IPS-NIHi7 (cell line): ENCODE data around the gene CYP2D6.
A peak's percentile ranks its signal among the peaks of the same experiment; 100 is the strongest.

ENCODE experiments used
- DNase-seq: peaks from one replicate; pipeline ENCODE4 v3.0.0; 2012; ENCODE audit warnings: mixed read lengths; ENCODE audit errors: extremely low spot score

Gene CYP2D6

DNA sequence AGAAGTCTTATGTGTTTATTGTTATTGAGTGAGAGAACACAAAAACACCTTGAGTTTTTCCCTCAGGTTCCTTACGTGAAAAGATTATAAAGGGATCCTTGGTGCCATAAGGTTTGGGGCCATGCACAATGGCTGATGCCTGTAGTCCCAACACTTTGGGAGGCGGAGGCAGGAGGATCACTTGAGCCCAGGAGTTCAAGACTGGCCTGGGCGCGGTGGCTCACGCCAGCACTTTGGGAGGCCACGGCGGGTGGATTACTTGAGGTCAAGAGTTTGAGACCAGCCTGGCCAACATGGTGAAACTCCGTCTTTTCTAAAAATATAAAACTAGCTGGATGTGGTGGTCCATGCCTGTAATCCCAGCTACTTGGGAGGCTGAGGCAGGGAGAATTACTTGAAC, 45.7 kb downstream of the CYP2D6 start:
- DNase-seq = no peak

- no peak for DNase-seq
These were observed 47.5 kb downstream of the CYP2D6 start for GRCh38 chr22:42083119-42083518.

DNA sequence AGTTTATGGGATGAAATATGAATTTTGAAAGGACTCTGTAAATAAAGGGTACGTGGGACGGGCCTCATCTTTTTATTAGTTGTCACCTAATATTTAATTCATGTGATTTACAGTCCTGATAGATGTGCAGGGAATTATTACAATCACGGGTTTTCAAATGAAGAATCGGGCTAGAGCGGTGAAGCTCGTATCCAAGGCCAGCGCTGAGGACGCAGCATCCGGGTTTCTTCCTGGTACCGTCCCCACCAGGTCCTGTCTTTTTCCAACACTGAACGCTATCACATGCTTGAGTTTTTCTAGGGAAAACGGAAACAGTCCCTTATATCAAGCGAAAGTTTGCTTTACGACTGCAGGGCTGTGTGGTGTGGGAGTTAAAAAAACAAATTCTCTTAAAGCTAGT, 50.3 kb downstream of the CYP2D6 start:
- no peak for DNase-seq

- DNase-seq = peak; percentile 97
These were observed 51.0 kb downstream of the CYP2D6 start, which contains the start of gene SMDT1 for GRCh38 chr22:42079319-42080251. Gene SMDT1 (plus strand): TSS chr22:42079700. CDS start chr22:42079769, 69 bp downstream.

GRCh38 chr22:42078469-42079318, 51.9 kb downstream of the CYP2D6 start:
- no peak for DNase-seq

DNA sequence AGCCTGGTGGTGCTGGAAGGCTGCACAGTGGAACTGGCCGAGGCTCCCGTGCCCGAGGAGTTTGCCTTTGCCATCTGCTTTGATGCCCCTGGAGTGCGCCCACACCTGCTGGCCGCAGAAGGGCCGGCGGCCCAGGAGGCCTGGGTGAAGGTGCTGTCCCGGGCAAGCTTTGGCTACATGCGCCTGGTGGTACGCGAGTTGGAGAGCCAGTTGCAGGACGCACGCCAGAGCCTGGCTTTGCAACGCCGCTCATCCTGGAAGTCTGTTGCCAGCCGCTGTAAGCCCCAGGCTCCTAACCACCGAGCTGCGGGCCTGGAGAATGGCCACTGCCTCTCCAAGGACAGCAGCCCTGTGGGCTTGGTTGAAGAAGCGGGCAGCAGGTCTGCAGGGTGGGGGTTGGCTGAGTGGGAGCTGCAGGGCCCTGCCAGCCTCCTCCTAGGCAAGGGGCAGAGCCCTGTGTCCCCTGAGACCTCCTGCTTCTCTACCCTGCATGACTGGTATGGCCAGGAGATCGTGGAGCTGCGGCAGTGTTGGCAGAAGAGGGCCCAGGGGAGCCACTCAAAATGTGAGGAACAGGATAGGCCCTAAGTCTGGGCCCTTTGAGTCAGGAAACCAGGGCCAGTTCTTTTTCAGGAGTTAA, 53.0 kb downstream of the CYP2D6 start:
- no peak for DNase-seq

DNA sequence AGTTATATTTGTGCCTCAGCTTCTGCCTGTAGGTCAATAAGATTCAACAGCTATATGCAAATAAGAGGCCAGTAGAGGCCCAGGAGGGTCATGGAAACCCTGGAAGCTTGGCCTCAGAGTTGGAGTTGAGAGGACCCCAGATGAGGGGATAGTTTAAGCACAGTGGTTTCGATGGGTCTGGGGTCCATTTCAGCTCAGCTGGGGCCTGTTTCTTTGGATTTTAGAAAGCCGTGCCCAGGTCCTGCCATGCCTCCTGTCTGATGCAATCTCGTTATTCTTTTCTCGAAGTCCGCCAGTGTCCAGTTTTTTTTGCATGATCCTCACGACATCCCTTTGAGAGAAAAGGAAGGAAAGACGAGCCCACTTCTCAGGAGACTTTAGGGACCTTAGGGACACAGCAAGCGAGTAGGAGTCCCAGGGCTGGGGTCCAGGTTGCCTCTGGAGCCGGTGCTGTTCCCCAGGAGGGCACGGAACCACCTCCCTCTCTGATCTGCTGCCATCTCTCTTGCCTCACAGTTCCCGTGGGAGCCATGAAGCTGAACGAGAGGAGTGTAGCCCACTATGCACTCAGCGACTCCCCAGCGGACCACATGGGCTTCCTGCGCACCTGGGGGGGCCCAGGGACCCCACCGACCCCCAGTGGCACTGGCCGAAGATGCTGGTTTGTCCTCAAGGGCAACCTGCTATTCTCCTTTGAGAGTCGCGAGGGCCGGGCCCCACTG, 53.7 kb downstream of the CYP2D6 start:
- DNase-seq = no peak
